GM19043 (cell line): Measurements from ENCODE around the gene RNU5D-1.
"Not testable (repeated sequence)": the region's sequence is repeated elsewhere in the genome, so short reads cannot be mapped to it uniquely, and the experiment has no call there.

ENCODE experiments used
- ATAC-seq: cut with Tn5 transposase; IDR thresholded peaks from one replicate; pipeline ENCODE4 v1.9.1; 2021; ENCODE audit warnings: low read depth; ENCODE audit not compliant: unreplicated experiment

Gene RNU5D-1

DNA sequence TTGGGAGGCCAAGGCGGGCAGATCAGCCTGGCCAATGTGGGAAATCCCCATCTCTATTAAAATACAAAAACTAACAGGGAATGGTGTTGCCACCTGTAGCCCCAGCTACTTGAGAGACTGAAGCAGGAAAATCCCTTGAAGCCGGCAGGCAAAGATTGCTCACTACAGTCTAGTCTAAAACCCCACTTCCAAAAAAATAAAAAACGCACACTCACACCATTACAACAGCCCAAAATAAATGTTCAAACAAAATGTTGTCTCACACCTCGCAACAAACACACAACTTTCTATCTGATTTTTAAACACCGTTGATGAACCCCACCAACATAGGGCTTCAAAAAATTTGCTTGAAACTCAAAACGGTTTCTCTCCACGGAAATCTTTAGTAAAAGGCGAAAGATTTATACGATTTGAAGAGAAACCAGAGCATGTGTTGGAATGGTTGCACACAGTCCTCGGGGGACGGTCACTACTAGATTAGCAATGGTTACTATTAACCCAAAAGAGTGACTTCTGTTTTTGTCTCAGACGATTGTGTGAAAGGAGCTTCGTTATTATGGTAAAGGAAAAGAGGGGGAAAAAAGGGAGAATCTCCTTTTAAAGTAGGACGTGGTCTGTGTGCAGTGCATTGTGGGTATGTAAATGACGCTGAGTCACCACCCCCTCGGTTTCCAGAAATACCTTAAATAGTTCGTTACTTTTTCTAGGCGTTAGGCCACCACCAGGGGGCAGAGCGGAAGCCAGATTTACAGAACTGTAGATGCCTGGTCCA lies at the start of gene RNU5D-1:
RNU5D-1 (minus strand) TSS at position 430 of the 772 bp plus-strand sequence.
- ATAC-seq: peak; percentile 75

DNA sequence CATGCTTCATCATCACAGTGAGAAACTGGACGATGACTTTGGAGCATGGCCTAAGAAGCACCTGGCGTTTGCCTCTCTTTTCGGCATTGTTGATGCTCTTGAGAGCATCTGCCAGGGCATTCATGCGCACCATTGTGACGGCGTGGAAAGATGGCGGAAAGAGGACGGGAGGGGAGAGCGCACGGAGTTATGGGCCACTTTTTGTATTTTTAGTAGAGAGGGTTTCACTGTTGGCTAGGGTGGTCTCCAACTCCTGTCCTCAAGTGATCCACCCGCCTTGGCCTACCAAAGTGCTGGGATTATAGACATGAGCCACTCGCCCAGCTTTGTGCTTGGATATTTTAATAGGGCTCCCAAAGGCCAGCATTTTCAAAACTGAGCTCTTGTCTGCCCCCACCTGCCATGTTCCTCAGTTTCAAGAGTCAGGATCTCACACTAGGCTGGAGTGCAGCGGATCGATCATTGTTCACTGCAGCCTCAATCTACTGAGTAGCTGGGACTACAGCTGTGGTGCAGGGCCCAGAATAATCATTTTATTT lies 49.7 kb upstream of the RNU5D-1 start:
- no peak for ATAC-seq

- no peak for ATAC-seq
Measured at GRCh38 chr1:44778705-44779576, 48.0 kb upstream of the RNU5D-1 start.

DNA sequence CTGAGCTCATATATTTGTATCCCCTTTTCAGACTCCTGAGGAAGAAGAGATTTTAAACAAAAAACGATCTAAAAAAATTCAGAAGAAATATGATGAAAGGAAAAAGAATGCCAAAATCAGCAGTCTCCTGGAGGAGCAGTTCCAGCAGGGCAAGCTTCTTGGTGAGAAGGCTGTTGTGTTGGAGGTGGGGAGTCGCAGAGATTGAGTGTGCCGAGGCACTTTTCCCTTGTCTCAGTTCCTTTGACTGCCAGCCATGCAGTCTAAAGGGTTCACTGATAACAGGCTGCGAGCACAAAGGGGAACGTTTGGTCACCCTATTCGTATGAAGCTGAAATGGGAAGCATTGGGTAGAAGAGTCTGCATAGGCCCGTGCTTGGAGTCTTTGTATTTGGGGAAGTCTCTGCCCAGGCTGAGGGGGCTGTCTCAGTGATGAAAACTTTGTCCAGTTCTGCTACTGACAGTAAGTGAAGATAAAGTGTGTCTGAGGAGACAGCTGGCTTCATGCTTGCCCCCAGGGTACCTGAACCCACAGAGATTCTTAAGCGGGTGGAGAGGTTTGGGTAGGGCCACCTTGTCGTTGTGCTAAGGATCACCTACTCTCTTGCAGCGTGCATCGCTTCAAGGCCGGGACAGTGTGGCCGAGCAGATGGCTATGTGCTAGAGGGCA lies 47.1 kb upstream of the RNU5D-1 start:
- ATAC-seq: no peak

- no peak for ATAC-seq
Measured at GRCh38 chr1:44777547-44777946, 46.6 kb upstream of the RNU5D-1 start.

- no peak for ATAC-seq
Measured at GRCh38 chr1:44776730-44777068, 45.7 kb upstream of the RNU5D-1 start.

GRCh38 chr1:44775930-44776729 lies 45.2 kb upstream of the RNU5D-1 start:
- no peak for ATAC-seq

- ATAC-seq: peak; percentile 80
Measured at GRCh38 chr1:44775078-44775929, 44.3 kb upstream of the RNU5D-1 start, which contains the start of gene RPS8. RPS8 (plus strand) TSS chr1:44775540; CDS start chr1:44775597, 57 bp downstream.

DNA sequence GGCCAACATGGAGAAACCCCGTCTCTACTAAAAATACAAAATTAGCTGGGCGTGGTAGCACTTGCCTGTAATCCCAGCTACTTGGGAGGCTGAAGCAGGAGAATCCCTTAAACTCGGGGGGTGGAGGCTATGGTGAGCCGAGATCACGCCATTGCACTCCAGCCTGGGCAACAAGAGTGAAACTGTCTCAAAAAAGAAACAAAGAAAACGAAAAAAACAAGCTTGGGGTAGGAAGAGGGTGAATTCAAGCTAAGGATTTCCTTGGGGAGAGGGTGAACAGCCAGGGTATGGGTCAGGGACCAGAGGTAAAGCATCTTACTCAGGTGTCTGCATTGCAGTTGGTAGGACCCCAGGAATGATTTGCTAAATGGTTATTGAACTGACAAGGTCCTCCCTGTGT lies 35.5 kb upstream of the RNU5D-1 start:
- not testable (repeated sequence) for ATAC-seq

DNA sequence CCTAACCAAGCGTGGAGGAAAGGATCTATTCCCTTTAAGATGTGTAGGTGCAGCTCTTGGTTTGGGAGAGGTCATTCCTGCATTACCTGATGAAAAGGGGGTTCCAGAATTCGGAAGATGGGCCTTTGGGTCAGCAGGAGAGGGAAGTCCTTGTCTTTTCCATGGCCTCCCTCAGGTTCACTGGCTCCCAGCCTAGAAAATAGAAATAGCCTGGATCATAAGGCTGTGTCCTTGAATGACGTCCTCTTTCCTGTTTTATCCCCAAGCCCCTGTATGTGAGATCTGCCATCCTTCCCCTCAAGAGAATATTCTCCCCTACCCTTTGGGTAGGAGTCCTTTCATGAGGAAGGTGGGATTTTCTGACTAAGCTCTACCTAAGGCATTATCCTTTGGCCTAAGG lies 29.9 kb upstream of the RNU5D-1 start:
- ATAC-seq: no peak

DNA sequence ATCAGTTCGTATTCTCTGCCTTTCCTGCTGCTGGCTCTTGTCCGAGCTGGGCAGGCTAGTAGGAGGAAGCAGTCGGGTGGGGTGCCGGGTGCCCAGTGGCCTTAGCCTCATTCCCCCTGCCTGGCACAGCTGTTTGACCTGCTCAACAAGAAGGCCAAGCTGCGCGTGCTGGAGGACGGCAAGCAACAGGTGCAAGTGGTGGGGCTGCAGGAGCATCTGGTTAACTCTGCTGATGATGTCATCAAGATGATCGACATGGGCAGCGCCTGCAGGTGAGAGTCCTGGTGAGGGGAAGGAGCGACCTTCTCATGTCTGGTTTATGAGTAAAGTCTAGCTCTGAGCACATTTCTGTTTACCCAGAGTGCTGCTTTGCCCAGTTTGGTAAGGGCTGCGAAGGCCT lies 28.1 kb upstream of the RNU5D-1 start:
- no peak for ATAC-seq

GRCh38 chr1:44757420-44757819 lies 26.4 kb upstream of the RNU5D-1 start:
- no peak for ATAC-seq

DNA sequence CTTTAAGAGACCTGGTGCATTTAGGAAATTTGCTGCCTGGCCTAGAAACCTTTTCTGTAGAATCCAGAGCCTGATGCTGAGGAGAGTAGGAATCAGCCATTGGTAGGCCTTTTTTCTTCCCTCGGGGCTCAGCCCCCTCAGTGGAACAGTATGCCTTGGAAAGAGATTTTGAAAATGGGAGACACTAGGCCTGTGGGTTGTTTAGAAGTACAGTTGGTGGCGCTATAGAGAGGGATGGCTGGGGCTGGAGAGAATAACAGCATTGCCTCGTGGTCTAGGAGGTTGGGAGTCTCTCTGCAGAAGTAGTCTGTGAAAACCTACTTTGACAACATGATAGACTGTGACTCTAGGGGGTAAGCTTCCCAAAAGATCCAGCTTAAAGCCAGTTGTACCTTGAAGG lies 16.9 kb upstream of the RNU5D-1 start:
- ATAC-seq: no peak

DNA sequence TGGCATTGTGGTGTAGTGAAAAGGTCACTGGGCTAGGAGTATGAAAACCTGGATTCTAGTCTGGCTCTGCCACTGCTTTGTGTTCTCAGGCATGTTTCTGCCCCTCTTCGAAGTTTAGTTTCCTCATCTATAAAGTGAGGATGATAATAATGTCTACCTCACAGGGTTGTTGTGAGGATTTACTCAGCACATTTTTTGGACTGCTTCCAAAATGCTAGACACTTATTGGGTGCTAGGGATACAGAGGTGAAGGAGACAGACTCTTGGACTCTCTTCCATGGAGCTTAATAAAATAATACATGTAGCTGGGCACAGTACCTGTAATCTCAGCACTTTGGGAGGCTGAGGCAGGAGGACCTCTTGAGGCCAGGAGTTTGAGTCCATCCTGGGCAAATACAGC lies 12.2 kb upstream of the RNU5D-1 start:
- ATAC-seq: no peak

DNA sequence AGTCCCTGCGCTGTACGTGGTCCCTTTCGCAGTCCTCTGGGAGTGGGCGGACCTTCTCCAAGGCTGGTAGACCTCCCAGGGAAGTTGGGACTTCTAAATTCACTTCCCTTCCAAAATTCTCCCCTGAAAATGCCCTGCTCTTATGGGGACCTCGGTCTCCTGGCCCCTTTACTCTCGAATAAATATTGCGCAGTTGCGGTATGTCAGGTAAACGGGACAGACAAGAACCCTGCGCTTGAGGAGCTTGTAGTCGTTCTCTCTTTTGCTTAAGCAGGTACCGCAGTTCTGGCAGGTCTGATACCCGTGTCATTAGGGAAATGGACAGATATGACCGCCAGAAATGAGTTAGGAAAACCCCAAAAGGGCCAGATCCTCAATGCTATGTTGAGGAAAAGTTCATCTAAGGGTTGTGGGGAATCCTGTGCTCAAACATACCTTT lies 9.2 kb upstream of the RNU5D-1 start:
- ATAC-seq: no peak

DNA sequence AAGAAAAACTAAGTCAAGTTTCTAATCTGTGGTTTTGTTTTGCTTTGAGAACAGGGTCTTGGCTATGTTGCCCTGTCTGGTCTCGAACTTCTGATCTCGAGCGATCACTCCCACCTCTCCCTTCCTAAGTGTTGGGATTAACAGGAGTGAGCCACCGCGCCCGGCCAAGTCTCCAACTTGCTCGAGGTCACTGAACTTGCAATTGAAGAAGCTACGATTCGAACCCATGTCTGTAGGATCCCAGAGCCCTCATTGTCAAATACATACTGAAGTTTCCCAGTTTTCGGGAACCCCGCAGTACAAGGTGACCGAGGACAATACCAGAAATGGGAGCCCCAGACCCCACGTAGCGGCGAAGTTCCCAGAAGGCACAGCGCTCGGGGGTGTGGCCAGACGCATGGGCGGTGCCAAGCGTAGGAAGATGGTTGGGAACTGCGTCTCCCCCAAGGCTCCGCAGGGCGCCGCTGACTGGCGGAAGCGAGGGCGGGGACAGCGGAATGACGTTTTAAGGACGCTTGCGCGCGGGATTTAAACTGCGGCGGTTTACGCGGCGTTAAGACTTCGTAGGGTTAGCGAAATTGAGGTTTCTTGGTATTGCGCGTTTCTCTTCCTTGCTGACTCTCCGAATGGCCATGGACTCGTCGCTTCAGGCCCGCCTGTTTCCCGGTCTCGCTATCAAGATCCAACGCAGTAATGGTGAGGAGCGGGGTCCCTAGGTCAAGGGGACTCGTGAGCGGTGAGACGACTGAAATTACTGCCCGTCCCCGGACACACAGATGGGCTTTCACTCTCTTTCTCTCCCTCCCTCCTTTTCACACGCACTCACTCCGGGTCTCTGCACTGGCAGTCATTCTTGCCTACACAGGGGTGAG lies 8.6 kb upstream of the RNU5D-1 start, which contains the start of gene KIF2C:
KIF2C (plus strand) TSS at position 531 of the 872 bp plus-strand sequence; CDS start at position 627, 96 bp downstream.
- peak; percentile 99 for ATAC-seq

- ATAC-seq: not testable (repeated sequence)
Measured at GRCh38 chr1:44738953-44739306, 8.0 kb upstream of the RNU5D-1 start.

DNA sequence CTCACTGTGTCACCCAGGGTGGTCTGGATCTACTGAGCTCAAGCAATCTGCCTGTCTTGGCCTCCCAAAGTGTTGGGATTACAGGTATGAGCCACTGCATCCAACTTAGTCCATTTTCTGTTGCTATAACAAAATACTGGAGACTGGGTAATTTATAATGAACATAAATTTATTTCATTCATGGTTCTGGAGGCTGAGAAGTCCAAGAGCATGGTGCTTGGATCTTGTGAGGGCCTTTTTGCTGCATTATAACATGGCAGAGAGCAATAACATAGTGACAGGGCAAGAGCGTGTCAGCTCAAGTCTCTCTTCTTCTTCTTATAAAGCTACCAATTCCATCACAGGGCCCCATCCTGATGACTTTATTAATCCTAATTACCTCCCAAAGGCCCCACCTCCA lies 5.0 kb upstream of the RNU5D-1 start:
- no peak for ATAC-seq
